GM12878 (cell line): ENCODE data around the gene BDKRB2. TPM values are rescaled to one million over a fixed set of nuclear protein-coding genes. Genes with fewer than 3 reads are reported as not detected.
A peak's percentile ranks its signal among the peaks of the same experiment; 100 is the strongest.

ENCODE experiments used
- ATAC-seq: fragments of 200-7000 bp; cut with Tn5 transposase; 3 replicates; pipeline ENCODE4 v1.9.1; 2020; ENCODE audit warnings: mild to moderate bottlenecking, moderate library complexity
- BruUV-seq: library from RNA; stranded (reverse); fragments of 400-500 nt; replicated peaks from 2 replicates; lab custom pipeline; 2021; lab: Mats Ljungman, UMichigan
- CTCF ChIA-PET: fragments of 300-600 bp; sonication (Branson Sonifier 250); formaldehyde crosslinking; extraction: SDS; loops from one replicate; lab custom pipeline; 2021; ENCODE audit warnings: inconsistent platforms; lab: Yijun Ruan, JAX
- POLR2A ChIA-PET: fragments of 350-600 bp; formaldehyde crosslinking; extraction: SDS; loops from one replicate; lab custom pipeline; 2021; ENCODE audit warnings: inconsistent platforms; lab: Charles Lee
- RAD21 ChIA-PET: fragments of 300-600 bp; sonication (Branson Sonifier 250); formaldehyde crosslinking; loops from one replicate; lab custom pipeline; 2023; ENCODE audit warnings: antibody characterized with exemption; ENCODE audit not compliant: unreplicated experiment; lab: Charles Lee
- SMC1A ChIA-PET: fragments of 300-600 bp; sonication (Branson Sonifier 250); formaldehyde crosslinking; loops from one replicate; lab custom pipeline; 2023; ENCODE audit not compliant: unreplicated experiment, uncharacterized antibody; lab: Charles Lee
- DNase-seq: peaks from one replicate; pipeline ENCODE4 v3.0.0-alpha.2; 2011; ENCODE audit warnings: low read depth, low spot score
- FAIRE-seq: peaks from 3 replicates; lab custom pipeline; 2011; peaks lifted over from hg19 to GRCh38; lab: Jason Lieb, UNC
- H2AFZ ChIP-seq: 2 replicates; pipeline ENCODE4 v1.6.0; 2011; ENCODE audit warnings: low read depth, low read length, control low read depth; ENCODE audit not compliant: control insufficient read depth
- H3K27ac ChIP-seq: 2 replicates; pipeline ENCODE4 v1.5.1; 2011; ENCODE audit warnings: control low read depth; ENCODE audit not compliant: control insufficient read depth, insufficient read depth
- H3K27me3 ChIP-seq, 2 experiments: replicated peaks in 1 of 2; 2 replicates each; pipeline versions ENCODE4 v1.6.0 to v1.6.1; 2011; ENCODE audit warnings: low read length in 1 of 2; ENCODE audit not compliant: control insufficient read depth in 2 of 2, insufficient read depth in 2 of 2
- H3K36me3 ChIP-seq, 2 experiments: 2 replicates each; pipeline ENCODE4 v1.5.1; 2011; ENCODE audit warnings: low read length in 1 of 2; ENCODE audit not compliant: control insufficient read depth in 2 of 2, insufficient read depth in 2 of 2
- H3K4me1 ChIP-seq: 2 replicates; pipeline ENCODE4 v1.6.1; 2011; ENCODE audit warnings: mild to moderate bottlenecking, low read length, moderate library complexity, mixed read lengths; ENCODE audit not compliant: control insufficient read depth, insufficient read depth
- H3K4me2 ChIP-seq: 2 replicates; pipeline ENCODE4 v1.6.0; 2011; ENCODE audit warnings: control low read depth; ENCODE audit not compliant: control insufficient read depth, insufficient read depth
- H3K4me3 ChIP-seq: fragments of 200-600 bp; sonication (generic); 2 replicates; pipeline ENCODE4 v1.5.1; 2016
- H3K79me2 ChIP-seq: 2 replicates; pipeline ENCODE4 v1.6.0; 2011; ENCODE audit warnings: low read length; ENCODE audit not compliant: control insufficient read depth, insufficient read depth
- H3K9ac ChIP-seq: 2 replicates; pipeline ENCODE4 v1.8.0; 2011; ENCODE audit warnings: low read length, control low read depth, mixed read lengths; ENCODE audit not compliant: control insufficient read depth, insufficient read depth
- H3K9me3 ChIP-seq: replicated peaks from 3 replicates; pipeline ENCODE4 v1.5.1; 2011; ENCODE audit warnings: mild to moderate bottlenecking, low read length; ENCODE audit not compliant: control insufficient read depth, insufficient read depth
- H4K20me1 ChIP-seq: 2 replicates; pipeline ENCODE4 v1.6.0; 2011; ENCODE audit not compliant: control insufficient read depth, insufficient read depth
- ATF7 ChIP-seq: fragments of 450-650 bp; IDR thresholded peaks from 2 replicates; pipeline ENCODE4 v1.6.1; 2016; ENCODE audit warnings: low read depth, mild to moderate bottlenecking
- CHD4 ChIP-seq: fragments of 200-600 bp; sonication (generic); IDR thresholded peaks from 2 replicates; pipeline ENCODE4 v1.6.1; 2016; ENCODE audit warnings: mild to moderate bottlenecking
- E4F1 ChIP-seq: fragments of 450-650 bp; IDR thresholded peaks from 2 replicates; pipeline ENCODE4 v1.6.1; 2018; ENCODE audit warnings: borderline replicate concordance, mild to moderate bottlenecking; ENCODE audit not compliant: partially characterized antibody
- KLF5 ChIP-seq: fragments of 450-650 bp; IDR thresholded peaks from 2 replicates; pipeline ENCODE4 v1.6.1; 2014; ENCODE audit warnings: mild to moderate bottlenecking; ENCODE audit not compliant: partially characterized antibody
- RELB ChIP-seq: fragments of 450-650 bp; IDR thresholded peaks from 2 replicates; pipeline ENCODE4 v1.6.1; 2017; ENCODE audit warnings: low read depth, mild to moderate bottlenecking, moderate library complexity
- STAT1 ChIP-seq: fragments of 450-650 bp; conservative IDR thresholded peaks from 2 replicates; pipeline ENCODE4 v1.6.1; 2014; ENCODE audit warnings: antibody characterized with exemption, mild to moderate bottlenecking
- TCF12 ChIP-seq: IDR thresholded peaks from 2 replicates; pipeline ENCODE4 v1.6.1; 2011; ENCODE audit warnings: low read depth, mild to moderate bottlenecking, low read length
- YY1 ChIP-seq: IDR thresholded peaks from 2 replicates; pipeline ENCODE4 v1.6.1; 2011; ENCODE audit warnings: low read depth, mild to moderate bottlenecking, low read length
- ZNF687 ChIP-seq: fragments of 450-650 bp; IDR thresholded peaks from 2 replicates; pipeline ENCODE4 v1.6.1; 2017; ENCODE audit warnings: mild to moderate bottlenecking, moderate library complexity
- WGBS: methylation state at CpG from one replicate; pipeline ENCODE4 v1.1.6; 2016; ENCODE audit warnings: low lambda C conversion rate; ENCODE audit not compliant: insufficient replicate concordance, insufficient coverage; ENCODE audit errors: missing lambda C conversion rate; 5-methylcytosine and 5-hydroxymethylcytosine counted together
- in situ Hi-C: fragments of 300-500 bp; cut with MboI; formaldehyde crosslinking; loops from 9 replicates; pipeline ENCODE4 v1.14.3; 2018; ENCODE audit warnings: mixed read lengths
- intact Hi-C: fragments of 100-400 bp; cut with micrococcal nuclease; formaldehyde crosslinking; loops from one replicate; pipeline ENCODE4 v1.14.2; 2022; ENCODE audit not compliant: unreplicated experiment
- polyA plus RNA-seq, 11 experiments: library from polyadenylated mRNA; depleted of rRNA in 4 of 11; unstranded in 6 of 11; stranded (reverse) in 5 of 11; fragments of >200 nt; fragmentation: Nextera tagmentation in 4 of 11; fragmentation: Illumina TruSeq in 1 of 11; extraction: Ambion mirVana in 4 of 11; extraction: Trizol in 1 of 11; gene quantifications; 1 replicate in 1 of 11; 2 replicates in 10 of 11; pipeline versions ENCODE4 v1.2.1 to v1.2.3, GENCODE V29; 2011 to 2016; ENCODE audit warnings: inconsistent platforms in 2 of 11, missing spikeins in 2 of 11, low read depth in 1 of 11
- total RNA-seq, 4 experiments: library from RNA; depleted of rRNA in 3 of 4; stranded (reverse); fragments of >200 nt in 3 of 4; fragmentation: Illumina TruSeq in 1 of 4; extraction: Trizol in 1 of 4; gene quantifications; 2 replicates each; pipeline versions ENCODE4 v1.2.1 to v1.2.3, GENCODE V29; 2013 to 2021
- TF ChIP-seq, protein P1 (sequence below): IDR thresholded peaks from 2 replicates; pipeline ENCODE4 v1.6.1; 2012; ENCODE audit warnings: low read depth, low read length, improper control_type of control experiment

The BDKRB2 gene
- total and polyA plus RNA-seq, 10 of the 15 experiments (the other 5 are each of a cell fraction or from before 2014, with no cell fraction given) = 0.08 TPM; not detected in 9

- no peak for FAIRE-seq
- Histone ChIP-seq H3K79me2 (no peaks in the 10 kb centered on the region), H3K27ac (no peak overlapping the region), H3K4me2 (no peak overlapping the region), H2AFZ (no peak overlapping the region), H3K9me3 (no peaks in the 10 kb centered on the region), H4K20me1 (no peaks in the 10 kb centered on the region), H3K4me3 (no peak overlapping the region), H3K4me1 (no peaks in the 10 kb centered on the region), H3K27me3 (peaks cover 5 to 11% of the 10 kb centered on the region in 2 experiments), H3K36me3 (no peaks in the 10 kb centered on the region), H3K9ac (no peak overlapping the region)
- intact Hi-C loops (no loop called here), in situ Hi-C loops (no loop called here)
- ChIA-PET CTCF (no interaction called here), RAD21 (interaction anchor here (0.6 kb wide), 1 partner anchor 490 kb away, joined by 4 read pairs; no protein-coding TSS in a partner anchor), SMC1A (no interaction called here), POLR2A (no interaction called here)
- ATAC-seq = peak; percentile 27
- 16% methylated on average over 21 of the region's 21 CpGs for WGBS
- DNase-seq = no peak
- TF ChIP-seq CHD4 (no peak), TCF12 (no peak), ATF7 (no peak), RELB (no peak), YY1 (no peak), ZNF687 (no peak), STAT1 (no peak), E4F1 (no peak), KLF5 (no peak)
- TF ChIP-seq, protein P1, sequence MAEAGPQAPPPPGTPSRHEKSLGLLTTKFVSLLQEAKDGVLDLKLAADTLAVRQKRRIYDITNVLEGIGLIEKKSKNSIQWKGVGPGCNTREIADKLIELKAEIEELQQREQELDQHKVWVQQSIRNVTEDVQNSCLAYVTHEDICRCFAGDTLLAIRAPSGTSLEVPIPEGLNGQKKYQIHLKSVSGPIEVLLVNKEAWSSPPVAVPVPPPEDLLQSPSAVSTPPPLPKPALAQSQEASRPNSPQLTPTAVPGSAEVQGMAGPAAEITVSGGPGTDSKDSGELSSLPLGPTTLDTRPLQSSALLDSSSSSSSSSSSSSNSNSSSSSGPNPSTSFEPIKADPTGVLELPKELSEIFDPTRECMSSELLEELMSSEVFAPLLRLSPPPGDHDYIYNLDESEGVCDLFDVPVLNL = no peak
- BruUV-seq = no TSS peak
These were observed 679 bp downstream of the BDKRB2 start for GRCh38 chr14:96205059-96205977.
